Posterior vena cava (tissue), 2 donors: ENCODE results near the gene METTL16. TPM values are rescaled to one million over a fixed set of nuclear protein-coding genes. Genes with fewer than 3 reads are reported as not detected.
"Not testable (repeated sequence)": the region's sequence is repeated elsewhere in the genome, so short reads cannot be mapped to it uniquely, and the experiment has no call there.

Experiments
- DNase-seq: peaks from one replicate; pipeline ENCODE4 v3.0.0-alpha.2; 2020; ENCODE audit warnings: low spot score
- intact Hi-C, 2 donors: fragments of 100-400 bp; cut with DNase I; formaldehyde crosslinking; loops; one replicate each; pipeline versions ENCODE4 v1.14.1 to v1.14.2; 2022 to 2023
- long read RNA-seq, 2 donors: library from polyadenylated mRNA; unstranded; transcript quantifications; one replicate each; pipeline ENCODE4 v2.0.0, GENCODE V29; 2020 to 2021
- total RNA-seq, 2 donors: library from RNA; stranded (reverse); fragmentation: NEBNext Ultra II Directional; extraction: Animal tissue kit (Norgen Biotek cat#: 25700); gene quantifications; one replicate each; pipeline ENCODE4 v1.2.1, GENCODE V29; 2021
- donor health status: DM: yes; HTN: yes; CAD: no.
- donor health status: DM: yes; HTN: yes; CAD: no.

The METTL16 gene
- total RNA-seq = 10 to 100 TPM; 27.6 to 29.4 TPM
- long read RNA-seq, donor 1, full-length matches to known transcripts = 1 of 6 reads
- long read RNA-seq, donor 1, partial matches to known transcripts = 0 of 6 reads
- long read RNA-seq, donor 1, other reads (novel, unspliced or antisense) = 5 of 6 reads
- long read RNA-seq, donor 2, partial matches to known transcripts = 3 of 6 reads
- long read RNA-seq, donor 2, other reads (novel, unspliced or antisense) = 3 of 6 reads

- intact Hi-C loops = loop anchor here in 1 of 2 donors (10.0 kb wide), 1 partner anchor 83 kb away; the partner anchor contains the start of gene PAFAH1B1
Measured at GRCh38 chr17:2511462-2512369, at the start of gene METTL16. Gene METTL16, minus strand, starts transcription at chr17:2511888. Its CDS starts 9,557 bp downstream, at chr17:2502331.

GRCh38 chr17:2560658-2561057 lies 49.0 kb upstream of the METTL16 start:
- DNase-seq = no peak
- intact Hi-C loops = no loop called here

More at GRCh38 chr17:2511462-2512369, at the start of gene METTL16:
- DNase-seq = peak; percentile 99

- DNase-seq = no peak
- intact Hi-C loops = no loop called here
Measured at GRCh38 chr17:2551928-2552327, 40.2 kb upstream of the METTL16 start.

GRCh38 chr17:2551493-2551892 lies 39.8 kb upstream of the METTL16 start:
- intact Hi-C loops = no loop called here
- DNase-seq = no peak

GRCh38 chr17:2549392-2550211 lies 37.9 kb upstream of the METTL16 start:
- intact Hi-C loops = no loop called here
- DNase-seq = no peak

- intact Hi-C loops, DNase-seq: not testable (repeated sequence)
Measured at GRCh38 chr17:2548026-2548425, 36.3 kb upstream of the METTL16 start.

- intact Hi-C loops = no loop called here
- DNase-seq = no peak
Measured at GRCh38 chr17:2547176-2547575, 35.5 kb upstream of the METTL16 start.

GRCh38 chr17:2545393-2545792 lies 33.7 kb upstream of the METTL16 start:
- DNase-seq = no peak
- intact Hi-C loops = no loop called here

GRCh38 chr17:2542456-2542855 lies 30.8 kb upstream of the METTL16 start:
- intact Hi-C loops = no loop called here
- no peak for DNase-seq

GRCh38 chr17:2542056-2542455 lies 30.4 kb upstream of the METTL16 start:
- intact Hi-C loops = no loop called here
- DNase-seq = no peak

GRCh38 chr17:2537579-2537978 lies 25.9 kb upstream of the METTL16 start:
- DNase-seq, intact Hi-C loops: not testable (repeated sequence)

GRCh38 chr17:2532146-2532720 lies 20.5 kb upstream of the METTL16 start:
- DNase-seq = peak; percentile 56
- intact Hi-C loops = no loop called here

- intact Hi-C loops, DNase-seq: not testable (repeated sequence)
Measured at GRCh38 chr17:2531243-2531954, 19.7 kb upstream of the METTL16 start.

GRCh38 chr17:2521775-2522410 lies 10.2 kb upstream of the METTL16 start:
- intact Hi-C loops = not testable (repeated sequence)
- peak; percentile 17 for DNase-seq

GRCh38 chr17:2521257-2521656 lies 9.6 kb upstream of the METTL16 start:
- DNase-seq = no peak
- intact Hi-C loops = no loop called here

- intact Hi-C loops = loop anchor here in 1 of 2 donors (10.0 kb wide), 1 partner anchor 77 kb away; the partner anchor contains the start of gene PAFAH1B1
- DNase-seq = peak; percentile 2
Measured at GRCh38 chr17:2517539-2517938, 5.9 kb upstream of the METTL16 start.

GRCh38 chr17:2511138-2511461 lies 588 bp downstream of the METTL16 start:
- intact Hi-C loops = loop anchor here in 1 of 2 donors (10.0 kb wide), 1 partner anchor 84 kb away; the partner anchor contains the start of gene PAFAH1B1
- no peak for DNase-seq

GRCh38 chr17:2510559-2510958 lies 1.1 kb downstream of the METTL16 start:
- DNase-seq = peak; percentile 13
- intact Hi-C loops = loop anchor here in 1 of 2 donors (10.0 kb wide), 1 partner anchor 84 kb away; the partner anchor contains the start of gene PAFAH1B1
